Bronchial epithelial cell (primary cell): ENCODE results near the gene SH3YL1. TPM values are rescaled to one million over a fixed set of nuclear protein-coding genes. Genes with fewer than 3 reads are reported as not detected.

Source experiments
- DNase-seq: peaks from one replicate; pipeline ENCODE4 v3.0.0-alpha.2; 2010; ENCODE audit warnings: low read depth
- FAIRE-seq: peaks from 2 replicates; lab custom pipeline; 2011; peaks lifted over from hg19 to GRCh38; lab: Jason Lieb, UNC
- H3K27me3 ChIP-seq: 2 replicates; pipeline ENCODE4 v1.5.1; 2011; ENCODE audit warnings: low read length; ENCODE audit not compliant: control insufficient read depth, insufficient read depth
- H3K36me3 ChIP-seq: 2 replicates; pipeline ENCODE4 v1.5.1; 2011; ENCODE audit warnings: low read length; ENCODE audit not compliant: control insufficient read depth, insufficient read depth
- H3K4me3 ChIP-seq: 2 replicates; pipeline ENCODE4 v1.5.1; 2011; ENCODE audit warnings: mild to moderate bottlenecking, low read depth, low read length, control low read depth
- total RNA-seq: library from RNA; depleted of rRNA; stranded (reverse); fragments of >200 nt; gene quantifications from 2 replicates; pipeline ENCODE4 v1.2.1, GENCODE V29; 2014
- TF ChIP-seq, protein P1 (sequence below): IDR thresholded peaks from 2 replicates; pipeline ENCODE4 v1.5.1; 2011; ENCODE audit warnings: mild to moderate bottlenecking, moderate library complexity, low read length, control low read depth, inconsistent platforms; ENCODE audit not compliant: insufficient read depth, severe bottlenecking

The SH3YL1 gene
- total RNA-seq, 1 donor from 2014 or later = 104 TPM

DNA sequence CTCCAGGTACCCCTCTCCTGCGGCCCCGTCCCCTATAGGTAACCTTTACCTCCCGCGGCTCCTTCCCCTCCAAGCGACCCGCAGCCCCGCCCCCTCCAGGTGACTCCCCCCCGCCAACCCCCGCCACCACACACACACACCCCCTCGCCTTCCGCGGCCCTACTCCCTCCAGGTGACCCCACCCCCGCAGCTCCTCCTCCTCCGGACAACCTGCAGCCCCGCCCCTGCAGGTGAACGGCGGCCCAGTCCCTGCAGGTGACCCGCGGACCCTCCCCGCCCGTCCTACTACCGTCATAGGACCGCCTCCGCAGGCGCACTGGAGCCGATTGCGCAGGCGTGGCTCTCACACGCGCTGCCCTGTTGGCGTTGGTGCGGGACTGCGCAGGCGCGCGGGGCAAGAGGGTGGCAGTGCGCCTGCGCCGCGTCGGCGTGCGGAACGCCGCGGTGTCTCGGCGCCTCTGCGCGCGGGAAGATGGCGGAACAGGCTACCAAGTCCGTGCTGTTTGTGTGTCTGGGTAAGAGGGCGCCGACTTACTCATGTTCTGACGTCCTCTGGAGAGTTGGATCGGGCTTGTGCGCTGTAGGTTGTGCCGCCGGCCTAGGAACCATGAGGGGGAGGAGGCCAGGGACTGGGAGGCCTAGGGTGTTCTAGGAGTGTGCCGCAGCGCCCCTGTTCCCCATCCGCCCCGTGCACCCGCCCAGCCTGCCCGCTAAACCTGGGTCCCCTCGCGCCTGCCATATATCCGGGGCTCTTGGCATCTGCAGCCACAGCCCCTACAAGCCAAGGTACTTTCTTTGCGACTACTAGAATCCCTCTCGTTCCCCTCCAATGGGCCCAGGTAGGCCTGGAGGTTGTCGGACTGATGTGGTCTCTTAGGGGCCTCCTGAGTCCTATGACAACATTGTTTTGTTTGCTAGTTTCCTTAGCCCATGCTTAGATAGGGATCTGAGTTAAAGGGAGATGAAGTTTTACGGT, 949 bp upstream of the SH3YL1 start, which contains the start of gene ACP1:
ACP1 (plus strand) TSS at position 455 of the 976 bp plus-strand sequence; CDS start at position 473, 18 bp downstream.
- TF ChIP-seq, protein P1, sequence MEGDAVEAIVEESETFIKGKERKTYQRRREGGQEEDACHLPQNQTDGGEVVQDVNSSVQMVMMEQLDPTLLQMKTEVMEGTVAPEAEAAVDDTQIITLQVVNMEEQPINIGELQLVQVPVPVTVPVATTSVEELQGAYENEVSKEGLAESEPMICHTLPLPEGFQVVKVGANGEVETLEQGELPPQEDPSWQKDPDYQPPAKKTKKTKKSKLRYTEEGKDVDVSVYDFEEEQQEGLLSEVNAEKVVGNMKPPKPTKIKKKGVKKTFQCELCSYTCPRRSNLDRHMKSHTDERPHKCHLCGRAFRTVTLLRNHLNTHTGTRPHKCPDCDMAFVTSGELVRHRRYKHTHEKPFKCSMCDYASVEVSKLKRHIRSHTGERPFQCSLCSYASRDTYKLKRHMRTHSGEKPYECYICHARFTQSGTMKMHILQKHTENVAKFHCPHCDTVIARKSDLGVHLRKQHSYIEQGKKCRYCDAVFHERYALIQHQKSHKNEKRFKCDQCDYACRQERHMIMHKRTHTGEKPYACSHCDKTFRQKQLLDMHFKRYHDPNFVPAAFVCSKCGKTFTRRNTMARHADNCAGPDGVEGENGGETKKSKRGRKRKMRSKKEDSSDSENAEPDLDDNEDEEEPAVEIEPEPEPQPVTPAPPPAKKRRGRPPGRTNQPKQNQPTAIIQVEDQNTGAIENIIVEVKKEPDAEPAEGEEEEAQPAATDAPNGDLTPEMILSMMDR = no peak
- DNase-seq = peak; percentile 93
- Histone ChIP-seq H3K4me3 (peak within 1 kb of the TSS; percentile 98), H3K36me3 (no peaks in the 10 kb centered on the region), H3K27me3 (no peaks in the 10 kb centered on the region)
- FAIRE-seq = no peak

DNA sequence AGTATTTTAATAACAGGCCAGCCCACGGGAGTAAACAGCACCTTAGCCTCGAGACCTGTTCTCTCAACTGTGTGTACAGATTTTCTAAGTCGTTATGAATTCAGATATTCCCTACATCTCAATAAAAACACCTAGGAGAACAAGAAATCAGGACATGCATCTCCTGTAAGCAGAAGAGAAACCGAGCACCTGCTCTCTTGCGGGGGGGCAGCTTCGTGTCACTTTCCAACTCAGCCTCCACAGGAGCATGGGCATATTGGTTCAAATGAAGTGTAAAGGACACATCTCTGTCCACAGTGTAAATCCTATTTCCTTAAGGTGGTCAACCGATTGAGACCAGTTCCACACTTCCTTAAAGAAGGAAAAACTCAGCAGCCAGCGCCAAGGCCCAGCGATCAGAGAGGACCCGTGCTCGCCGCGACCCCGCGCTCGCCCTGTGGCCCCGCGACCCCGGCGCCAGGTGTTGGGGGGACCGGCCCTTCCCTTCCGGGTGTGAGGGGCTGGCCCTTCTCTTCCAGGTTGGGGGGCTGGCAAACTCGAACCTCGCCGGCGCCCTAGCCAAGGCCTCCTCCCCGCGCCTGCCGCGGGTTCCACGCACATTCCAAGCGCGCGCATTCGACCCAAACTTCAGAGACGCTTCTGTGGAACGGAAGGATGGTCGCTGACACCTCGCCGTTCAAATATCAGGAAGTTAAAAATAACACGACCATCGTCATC, 652 bp downstream of the SH3YL1 start:
- peak overlapping the region; percentile 98 for H3K4me3 ChIP-seq
- no peaks in the 10 kb centered on the region for H3K27me3 ChIP-seq
- FAIRE-seq = no peak
- H3K36me3 ChIP-seq = peaks cover 3% of the 10 kb centered on the region
- TF ChIP-seq, protein P1 = no peak
- no peak for DNase-seq

DNA sequence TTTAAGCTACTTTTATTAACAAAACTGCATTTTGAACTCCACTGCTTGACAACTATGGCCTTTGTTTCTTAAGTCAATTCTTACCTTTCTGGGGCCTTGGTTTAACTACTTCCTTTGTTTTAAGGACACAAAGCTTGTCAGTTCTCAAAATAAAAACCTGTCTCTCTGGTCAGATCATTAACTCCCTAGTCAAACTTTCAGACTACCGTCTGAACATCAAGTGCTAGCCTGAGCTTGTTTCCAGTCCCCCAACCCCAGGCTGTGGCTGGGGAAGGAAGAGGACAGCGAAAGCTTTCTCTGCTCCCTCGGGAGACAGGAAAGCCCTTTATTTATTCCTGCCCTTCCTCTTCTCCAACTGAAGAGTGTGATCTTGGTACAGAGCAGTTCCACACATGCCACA, 1.7 kb downstream of the SH3YL1 start:
- Histone ChIP-seq H3K27me3 (no peaks in the 10 kb centered on the region), H3K36me3 (peaks cover 3% of the 10 kb centered on the region), H3K4me3 (no peak overlapping the region)
- DNase-seq (peak; percentile 31), FAIRE-seq (no peak)
- TF ChIP-seq, protein P1 = no peak

DNA sequence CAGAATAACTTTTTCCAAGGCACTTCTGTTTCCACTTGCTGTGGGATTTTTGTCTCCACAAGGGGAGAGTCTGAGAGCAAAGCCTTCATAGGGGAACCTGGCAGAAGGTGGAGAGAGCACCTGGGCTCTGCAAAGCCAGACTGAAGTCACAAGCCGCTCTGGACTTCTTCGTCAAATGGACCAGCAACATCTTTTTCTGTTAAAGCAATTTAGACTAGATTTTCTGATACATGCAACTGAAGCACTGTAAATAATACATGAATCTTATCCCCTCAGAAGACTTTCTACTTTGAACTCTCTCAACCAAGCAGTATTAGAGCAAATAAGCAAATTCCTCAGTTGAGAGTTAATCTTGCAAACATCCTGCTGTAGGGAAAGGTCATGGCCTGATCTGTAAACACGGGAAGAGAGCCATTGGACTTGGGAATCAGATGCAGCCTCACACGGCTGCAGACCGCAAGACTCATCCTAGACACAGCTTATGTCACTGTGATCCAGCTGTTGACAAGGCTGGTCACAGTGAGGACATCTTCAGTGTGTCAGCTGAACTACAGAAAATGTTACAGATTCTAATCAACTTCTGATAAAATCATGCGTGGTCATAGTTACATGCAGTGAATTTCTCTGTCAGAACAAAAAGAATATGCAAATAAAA, 3.2 kb downstream of the SH3YL1 start:
- no peak overlapping the region for H3K4me3 ChIP-seq
- H3K27me3 ChIP-seq = no peaks in the 10 kb centered on the region
- TF ChIP-seq, protein P1 = no peak
- FAIRE-seq (peak; percentile 18), DNase-seq (no peak)
- H3K36me3 ChIP-seq = peaks cover 3% of the 10 kb centered on the region

DNA sequence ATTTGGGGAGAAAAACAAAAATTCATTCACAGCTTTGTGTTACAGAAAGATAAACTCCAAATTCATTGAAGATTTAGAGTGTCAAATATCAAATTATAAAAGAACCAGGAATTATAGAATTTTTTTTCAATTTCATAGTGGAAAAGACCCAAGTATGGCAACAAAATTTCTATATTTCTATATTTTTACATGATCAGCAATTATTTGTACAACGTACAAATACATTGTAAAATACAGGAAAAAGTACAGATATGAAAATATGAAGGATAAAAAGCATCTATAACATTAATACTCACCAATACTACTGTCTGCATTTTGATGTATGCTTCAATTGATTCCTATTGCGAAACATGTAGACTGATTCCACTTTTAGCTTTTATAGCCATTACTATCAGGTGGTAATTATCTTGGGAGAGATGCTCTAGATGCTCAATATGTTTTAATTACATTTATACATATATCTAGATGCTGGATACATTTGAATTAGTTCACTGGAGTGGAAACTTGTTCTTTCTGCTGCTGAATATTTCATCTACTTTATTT, 4.0 kb downstream of the SH3YL1 start:
- DNase-seq (no peak), FAIRE-seq (no peak)
- H3K36me3 ChIP-seq = peaks cover 3% of the 10 kb centered on the region
- H3K4me3 ChIP-seq = no peak overlapping the region
- no peaks in the 10 kb centered on the region for H3K27me3 ChIP-seq
- TF ChIP-seq, protein P1 = no peak
